Activated CD8-positive, alpha-beta T cell treated with anti-CD3 and anti-CD28 coated beads, Interleukin-2, amount 10 ng/mL, durations not matched to agents 7 days and 5 days (primary cell): Measurements from ENCODE around the gene KDM5C. TPM values are rescaled to one million over a fixed set of nuclear protein-coding genes. Genes with fewer than 3 reads are reported as not detected.

Source experiments
- ATAC-seq: fragments of 150-1000 bp; cut with Tn5 transposase; one replicate; pipeline ENCODE4 v1.10.0; 2021; ENCODE audit warnings: moderate library complexity
- CTCF ChIA-PET: fragments of 350-600 bp; sonication (Branson Sonifier 250); formaldehyde crosslinking; loops from one replicate; lab custom pipeline; 2021; ENCODE audit warnings: antibody characterized with exemption; lab: Charles Lee
- POLR2A ChIA-PET: fragments of 350-600 bp; sonication (Branson Sonifier 250); formaldehyde crosslinking; loops from one replicate; lab custom pipeline; 2021; ENCODE audit warnings: antibody characterized with exemption; lab: Charles Lee
- DNase-seq: peaks from one replicate; pipeline ENCODE4 v3.0.0-alpha.2; 2020
- H3K27ac Mint-ChIP-seq: one replicate; pipeline ENCODE4 v1.8.0; 2021; ENCODE audit warnings: mild to moderate bottlenecking, mixed read lengths
- H3K27me3 Mint-ChIP-seq: one replicate; pipeline ENCODE4 v1.8.0; 2021; ENCODE audit warnings: low read depth, mixed read lengths
- H3K36me3 Mint-ChIP-seq: one replicate; pipeline ENCODE4 v1.8.0; 2021; ENCODE audit warnings: low read depth, mixed read lengths
- H3K4me1 Mint-ChIP-seq: one replicate; pipeline ENCODE4 v1.8.0; 2021; ENCODE audit warnings: low read depth, mixed read lengths
- H3K4me3 Mint-ChIP-seq: one replicate; pipeline ENCODE4 v1.8.0; 2021; ENCODE audit warnings: mild to moderate bottlenecking, mixed read lengths
- H3K9me3 Mint-ChIP-seq: one replicate; pipeline ENCODE4 v1.8.0; 2022; ENCODE audit warnings: mixed read lengths; ENCODE audit not compliant: insufficient read depth
- total RNA-seq, 2 experiments: library from RNA; stranded (reverse); gene quantifications; one replicate each; pipeline ENCODE4 v1.2.3, GENCODE V29; 2021

KDM5C gene
- 10 to 100 TPM; 81.8 to 84.4 TPM for total RNA-seq

GRCh38 chrX:53224860-53225797 is at the start of gene KDM5C:
TSS of gene KDM5C (minus strand) at chrX:53225207. CDS start at chrX:53224889, 318 bp downstream.
- CTCF ChIA-PET: interaction anchor here (0.8 to 1.0 kb wide), 4 partner anchors 14 to 366 kb away, joined by 3 to 5 read pairs (median 3); no protein-coding TSS in a partner anchor
- peak; percentile 90 for DNase-seq
- peak; percentile 84 for ATAC-seq
- peaks cover 47% of the 10 kb centered on the region for H3K4me1 Mint-ChIP-seq
- H3K27ac Mint-ChIP-seq: peak within 1 kb of the TSS; percentile 97
- POLR2A ChIA-PET: interaction anchor here (0.6 to 1.9 kb wide), 9 partner anchors 9 to 461 kb away, joined by 3 to 8 read pairs (median 4); partner anchors contain the start of genes HUWE1 and KANTR
- H3K36me3 Mint-ChIP-seq: peaks cover 20% of the 10 kb centered on the region
- H3K27me3 Mint-ChIP-seq: peaks cover 2% of the 10 kb centered on the region
- H3K4me3 Mint-ChIP-seq: peak within 1 kb of the TSS; percentile 90
- no peaks in the 10 kb centered on the region for H3K9me3 Mint-ChIP-seq

GRCh38 chrX:53272808-53273337 is 47.9 kb upstream of the KDM5C start:
- Mint-ChIP-seq H3K27ac (no peak overlapping the region), H3K27me3 (peaks cover 2% of the 10 kb centered on the region), H3K4me3 (no peak overlapping the region), H3K36me3 (no peaks in the 10 kb centered on the region), H3K4me1 (no peaks in the 10 kb centered on the region), H3K9me3 (no peaks in the 10 kb centered on the region)
- ATAC-seq (no peak), DNase-seq (no peak)
- ChIA-PET CTCF (no interaction called here), POLR2A (interaction anchor here (0.7 kb wide), 1 partner anchor 269 kb away, joined by 3 read pairs; no protein-coding TSS in a partner anchor)

DNA sequence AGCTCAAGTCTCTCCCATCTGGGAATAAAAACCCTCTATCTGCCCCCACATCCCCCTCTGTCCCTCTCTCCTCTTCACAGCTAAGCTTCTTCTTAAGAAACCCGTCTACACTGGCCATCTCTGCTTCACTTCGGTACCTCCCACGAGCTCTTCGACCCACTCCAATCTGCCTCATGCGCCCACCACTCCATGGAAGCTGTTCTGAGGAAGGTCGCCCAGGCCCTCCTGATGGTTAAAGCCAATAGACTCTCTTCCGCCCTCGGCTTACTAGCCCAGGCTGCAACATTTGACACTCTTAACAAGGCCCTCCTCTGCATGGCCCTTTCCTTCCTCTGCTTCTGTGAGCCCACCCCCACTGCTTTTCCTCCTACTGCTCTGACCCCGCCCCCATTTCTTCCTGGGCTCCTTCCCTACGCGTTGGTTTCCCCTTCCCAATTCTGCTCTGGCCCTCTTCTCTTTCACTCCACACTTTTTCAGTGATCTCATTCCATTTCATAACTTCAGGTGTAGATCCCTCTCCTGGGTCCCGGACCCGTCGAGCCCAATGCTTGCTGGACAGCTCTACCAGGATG is 44.6 kb upstream of the KDM5C start:
- Mint-ChIP-seq H3K27me3 (peaks cover 7% of the 10 kb centered on the region), H3K27ac (no peak overlapping the region), H3K9me3 (no peaks in the 10 kb centered on the region), H3K4me1 (peaks cover 1% of the 10 kb centered on the region), H3K36me3 (no peaks in the 10 kb centered on the region), H3K4me3 (no peak overlapping the region)
- ATAC-seq (no peak), DNase-seq (no peak)
- CTCF ChIA-PET: no interaction called here
- POLR2A ChIA-PET: no interaction called here

DNA sequence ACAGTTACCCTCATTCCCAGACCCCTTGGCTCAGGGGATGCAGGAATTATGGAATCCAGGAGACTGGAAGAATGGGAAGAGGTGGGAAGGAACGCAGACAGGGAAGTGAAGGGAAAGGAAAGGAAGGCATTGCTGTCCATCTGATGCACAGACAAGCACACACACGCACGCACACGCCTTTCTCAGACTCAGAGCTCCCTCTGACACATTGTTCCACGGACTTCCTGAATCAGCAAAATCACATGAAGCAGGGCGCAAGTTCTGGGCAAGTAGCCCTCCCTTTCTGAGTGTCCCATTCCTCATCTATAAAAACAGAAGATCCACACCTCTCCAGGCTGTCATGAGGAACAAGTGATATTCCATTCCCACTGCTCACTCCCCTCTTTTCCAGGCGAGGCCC is 43.2 kb upstream of the KDM5C start:
- no peak overlapping the region for H3K27ac Mint-ChIP-seq
- H3K4me1 Mint-ChIP-seq: peaks cover 16% of the 10 kb centered on the region
- H3K27me3 Mint-ChIP-seq: peaks cover 9% of the 10 kb centered on the region
- no peaks in the 10 kb centered on the region for H3K36me3 Mint-ChIP-seq
- H3K4me3 Mint-ChIP-seq: no peak overlapping the region
- ChIA-PET POLR2A (no interaction called here), CTCF (no interaction called here)
- ATAC-seq (no peak), DNase-seq (no peak)
- H3K9me3 Mint-ChIP-seq: no peaks in the 10 kb centered on the region

DNA sequence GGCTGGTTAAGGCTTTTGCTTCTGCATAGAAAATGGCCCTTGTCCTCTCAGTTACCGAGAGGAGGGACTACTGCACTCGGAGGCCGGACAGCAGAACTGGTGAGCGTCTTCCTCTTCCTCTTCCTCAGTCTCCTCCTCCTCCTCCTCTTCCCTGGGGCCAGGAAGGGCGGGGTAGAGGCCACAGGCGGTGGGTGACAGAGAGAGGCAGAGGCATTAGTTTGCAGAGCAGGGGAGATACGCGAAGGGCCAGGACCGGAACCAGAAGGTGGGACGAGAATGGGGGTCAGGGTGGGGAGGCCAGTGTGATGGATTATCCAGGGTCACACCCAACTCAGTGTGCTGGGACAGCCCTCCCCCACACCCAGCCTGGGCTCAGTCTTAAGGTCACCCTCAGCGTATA is 41.9 kb upstream of the KDM5C start:
- ATAC-seq: no peak

DNA sequence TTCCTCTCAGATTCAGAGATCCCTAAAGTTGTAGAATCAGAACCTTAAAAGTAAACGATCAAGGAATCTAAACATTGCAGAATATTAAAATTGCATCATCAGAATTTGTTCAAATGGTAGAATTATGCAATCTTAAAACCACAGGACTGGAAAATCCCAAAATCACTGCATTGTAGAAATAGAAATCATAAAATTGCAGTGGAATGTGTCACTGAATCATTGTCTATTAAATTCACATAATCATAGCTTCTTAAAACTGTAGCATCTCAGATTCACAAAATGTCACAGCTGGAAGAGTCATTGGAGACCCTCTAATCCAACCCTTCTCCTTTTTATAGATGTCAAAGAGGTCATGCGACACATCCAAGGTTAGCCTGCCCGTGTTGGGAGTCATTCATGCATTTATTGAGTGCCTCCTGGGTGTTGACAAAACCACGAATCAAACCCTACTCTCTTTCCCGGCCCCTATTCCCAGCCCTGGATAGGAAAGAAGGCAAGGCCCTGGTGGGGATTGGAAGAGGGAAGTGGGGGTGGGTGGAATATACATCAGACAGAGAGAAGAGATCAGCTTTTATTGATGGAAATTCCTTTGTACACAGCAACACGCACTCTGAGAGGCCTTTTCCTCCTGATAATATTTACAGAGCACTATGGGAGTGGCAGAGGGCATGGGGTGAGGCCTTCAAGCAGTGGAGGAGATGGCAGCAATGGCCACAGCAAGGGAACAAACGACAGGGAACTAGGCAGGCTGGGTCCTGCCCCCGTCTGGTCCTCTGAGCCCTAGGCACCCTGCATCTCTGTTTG is 41.0 kb upstream of the KDM5C start:
- H3K4me1 Mint-ChIP-seq: peaks cover 36% of the 10 kb centered on the region
- no peak overlapping the region for H3K4me3 Mint-ChIP-seq
- no peak for DNase-seq
- ChIA-PET CTCF (no interaction called here), POLR2A (no interaction called here)
- peaks cover 9% of the 10 kb centered on the region for H3K27me3 Mint-ChIP-seq
- no peaks in the 10 kb centered on the region for H3K36me3 Mint-ChIP-seq
- no peak for ATAC-seq
- no peaks in the 10 kb centered on the region for H3K9me3 Mint-ChIP-seq
- H3K27ac Mint-ChIP-seq: no peak overlapping the region

More for the DNA sequence above, 41.9 kb upstream of the KDM5C start:
- peaks cover 9% of the 10 kb centered on the region for H3K27me3 Mint-ChIP-seq
- peaks cover 28% of the 10 kb centered on the region for H3K4me1 Mint-ChIP-seq
- H3K36me3 Mint-ChIP-seq: no peaks in the 10 kb centered on the region
- H3K9me3 Mint-ChIP-seq: no peaks in the 10 kb centered on the region
- no peak overlapping the region for H3K27ac Mint-ChIP-seq
- CTCF ChIA-PET: no interaction called here
- no peak overlapping the region for H3K4me3 Mint-ChIP-seq
- DNase-seq: no peak
- POLR2A ChIA-PET: no interaction called here

- no peaks in the 10 kb centered on the region for H3K36me3 Mint-ChIP-seq
- H3K27ac Mint-ChIP-seq: peak overlapping the region; percentile 58
- H3K4me1 Mint-ChIP-seq: peaks cover 36% of the 10 kb centered on the region
- DNase-seq (peak; percentile 40), ATAC-seq (peak; percentile 40)
- ChIA-PET CTCF (no interaction called here), POLR2A (interaction anchor here (1.0 to 1.2 kb wide), 2 partner anchors 16 to 38 kb away, joined by 3 to 4 read pairs; partner anchors contain the start of gene KDM5C)
- H3K9me3 Mint-ChIP-seq: no peaks in the 10 kb centered on the region
- peaks cover 13% of the 10 kb centered on the region for H3K27me3 Mint-ChIP-seq
- no peak overlapping the region for H3K4me3 Mint-ChIP-seq
Observed at GRCh38 chrX:53263597-53264094, 38.6 kb upstream of the KDM5C start.

GRCh38 chrX:53262918-53263394 is 37.9 kb upstream of the KDM5C start:
- Mint-ChIP-seq H3K27ac (peak overlapping the region; percentile 10), H3K4me1 (peaks cover 36% of the 10 kb centered on the region), H3K4me3 (no peak overlapping the region), H3K9me3 (no peaks in the 10 kb centered on the region), H3K27me3 (peaks cover 13% of the 10 kb centered on the region), H3K36me3 (no peaks in the 10 kb centered on the region)
- ATAC-seq (peak; percentile 69), DNase-seq (peak; percentile 40)
- CTCF ChIA-PET: interaction anchor here (1.0 to 1.3 kb wide), 2 partner anchors 22 to 219 kb away, joined by 3 to 4 read pairs; no protein-coding TSS in a partner anchor
- POLR2A ChIA-PET: interaction anchor here (1.0 to 1.2 kb wide), 2 partner anchors 16 to 38 kb away, joined by 3 to 4 read pairs; partner anchors contain the start of gene KDM5C

DNA sequence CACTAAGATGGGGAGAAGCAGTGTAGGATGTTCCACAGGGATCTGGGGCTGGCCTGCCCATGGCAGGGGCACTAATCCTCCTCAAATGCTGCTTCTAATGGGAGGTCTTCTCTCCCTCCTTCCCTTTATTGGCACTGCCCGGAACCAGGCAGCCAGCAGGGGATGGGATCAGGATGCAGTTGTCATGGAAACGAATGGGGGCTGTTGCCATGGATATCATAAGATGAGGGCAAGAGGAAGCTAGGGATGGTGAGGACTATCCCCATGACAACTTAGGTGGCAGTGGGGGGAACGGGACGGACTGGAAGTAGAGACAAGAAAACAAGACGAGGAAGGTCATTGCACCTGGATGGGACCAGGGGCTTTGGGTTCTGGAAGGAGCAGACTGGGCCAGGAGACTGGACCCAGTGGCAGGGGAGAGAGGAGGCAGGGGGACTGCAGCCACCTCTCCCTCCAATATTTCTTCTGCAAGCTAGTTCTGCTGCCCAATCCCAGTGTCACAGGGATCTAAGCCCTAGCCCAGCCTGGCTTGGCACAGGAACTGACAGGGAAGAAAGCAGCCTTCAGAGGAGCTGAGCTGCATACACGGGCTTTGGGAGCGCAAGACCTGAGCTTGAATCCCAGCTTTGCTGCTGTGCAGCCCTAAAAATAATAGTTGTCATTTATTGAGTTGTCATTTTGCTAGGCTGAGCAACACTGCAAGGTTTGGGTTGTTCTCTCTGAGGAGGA is 37.3 kb upstream of the KDM5C start:
- POLR2A ChIA-PET: interaction anchor here (1.0 to 1.2 kb wide), 2 partner anchors 15 to 37 kb away, joined by 3 to 4 read pairs; partner anchors contain the start of gene KDM5C
- Mint-ChIP-seq H3K4me3 (no peak overlapping the region), H3K36me3 (no peaks in the 10 kb centered on the region), H3K4me1 (peaks cover 36% of the 10 kb centered on the region), H3K27ac (peak overlapping the region; percentile 10), H3K9me3 (no peaks in the 10 kb centered on the region), H3K27me3 (peaks cover 13% of the 10 kb centered on the region)
- CTCF ChIA-PET: interaction anchor here (1.0 to 1.3 kb wide), 2 partner anchors 22 to 219 kb away, joined by 3 to 4 read pairs; no protein-coding TSS in a partner anchor
- no peak for ATAC-seq
- DNase-seq: no peak

DNA sequence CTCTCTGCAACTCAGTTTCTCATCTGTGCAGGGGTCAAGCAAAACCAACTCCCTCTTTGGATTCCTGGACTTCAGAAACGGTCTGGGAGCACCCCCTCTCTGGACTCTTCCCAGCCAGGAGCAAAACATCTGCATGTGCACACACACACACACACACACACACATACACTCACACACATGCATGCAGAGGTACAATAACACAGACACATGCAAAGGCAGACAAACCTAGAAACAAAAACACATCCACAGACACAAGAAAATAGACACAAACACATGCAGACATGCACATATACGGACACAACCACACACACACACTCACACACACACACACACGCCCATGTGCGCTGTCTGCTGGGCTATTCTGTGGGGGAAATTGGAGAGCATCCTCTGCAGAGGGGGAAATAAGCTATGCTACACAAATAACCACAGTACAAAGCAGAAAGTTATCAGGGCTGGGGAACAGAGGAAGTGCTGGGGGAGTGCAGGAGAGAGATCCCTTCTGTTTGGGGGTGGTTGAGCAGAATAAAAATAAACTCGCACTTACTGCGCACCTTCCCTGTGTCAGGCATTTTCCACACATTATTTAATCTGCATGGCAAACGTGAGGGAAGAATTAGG is 36.5 kb upstream of the KDM5C start:
- DNase-seq (peak; percentile 46), ATAC-seq (peak; percentile 64)
- Mint-ChIP-seq H3K4me1 (peaks cover 36% of the 10 kb centered on the region), H3K9me3 (no peaks in the 10 kb centered on the region), H3K4me3 (peak overlapping the region; percentile 1), H3K36me3 (no peaks in the 10 kb centered on the region), H3K27ac (no peak overlapping the region), H3K27me3 (peaks cover 13% of the 10 kb centered on the region)
- ChIA-PET CTCF (interaction anchor here (1.3 kb wide), 1 partner anchor 220 kb away, joined by 4 read pairs; no protein-coding TSS in a partner anchor), POLR2A (no interaction called here)
